VCaP (cell line): ENCODE measurements around the gene PLCB1.

Experiments
- H3K27ac ChIP-seq: fragments of 450-650 bp; 2 replicates; pipeline ENCODE4 v1.5.1; 2017
- TF ChIP-seq, protein P1 (sequence below): fragments of 450-650 bp; conservative IDR thresholded peaks from 2 replicates; pipeline ENCODE4 v1.5.1; 2017; ENCODE audit warnings: mild to moderate bottlenecking, moderate library complexity

PLCB1 gene

DNA sequence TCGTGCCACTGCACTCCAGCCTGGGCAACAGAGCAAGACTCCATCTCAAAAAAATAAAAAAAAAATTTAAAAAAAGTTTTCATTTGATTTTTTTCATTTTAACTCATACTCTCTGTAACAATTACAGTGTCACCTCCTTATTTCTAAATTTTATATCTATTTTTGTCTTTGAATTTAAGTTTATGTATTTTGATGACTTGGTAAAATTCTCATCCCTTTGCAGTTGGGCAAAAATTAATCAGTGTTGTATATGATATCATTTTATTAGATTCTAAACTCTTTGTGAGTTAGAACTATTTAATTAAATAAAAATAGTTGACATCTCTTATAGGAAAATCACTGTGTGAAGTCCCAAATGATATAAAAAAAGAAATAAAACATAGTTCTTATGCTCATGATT lies 270.7 kb downstream of the PLCB1 start:
- TF ChIP-seq, protein P1, sequence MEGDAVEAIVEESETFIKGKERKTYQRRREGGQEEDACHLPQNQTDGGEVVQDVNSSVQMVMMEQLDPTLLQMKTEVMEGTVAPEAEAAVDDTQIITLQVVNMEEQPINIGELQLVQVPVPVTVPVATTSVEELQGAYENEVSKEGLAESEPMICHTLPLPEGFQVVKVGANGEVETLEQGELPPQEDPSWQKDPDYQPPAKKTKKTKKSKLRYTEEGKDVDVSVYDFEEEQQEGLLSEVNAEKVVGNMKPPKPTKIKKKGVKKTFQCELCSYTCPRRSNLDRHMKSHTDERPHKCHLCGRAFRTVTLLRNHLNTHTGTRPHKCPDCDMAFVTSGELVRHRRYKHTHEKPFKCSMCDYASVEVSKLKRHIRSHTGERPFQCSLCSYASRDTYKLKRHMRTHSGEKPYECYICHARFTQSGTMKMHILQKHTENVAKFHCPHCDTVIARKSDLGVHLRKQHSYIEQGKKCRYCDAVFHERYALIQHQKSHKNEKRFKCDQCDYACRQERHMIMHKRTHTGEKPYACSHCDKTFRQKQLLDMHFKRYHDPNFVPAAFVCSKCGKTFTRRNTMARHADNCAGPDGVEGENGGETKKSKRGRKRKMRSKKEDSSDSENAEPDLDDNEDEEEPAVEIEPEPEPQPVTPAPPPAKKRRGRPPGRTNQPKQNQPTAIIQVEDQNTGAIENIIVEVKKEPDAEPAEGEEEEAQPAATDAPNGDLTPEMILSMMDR: no peak
- no peak overlapping the region for H3K27ac ChIP-seq

DNA sequence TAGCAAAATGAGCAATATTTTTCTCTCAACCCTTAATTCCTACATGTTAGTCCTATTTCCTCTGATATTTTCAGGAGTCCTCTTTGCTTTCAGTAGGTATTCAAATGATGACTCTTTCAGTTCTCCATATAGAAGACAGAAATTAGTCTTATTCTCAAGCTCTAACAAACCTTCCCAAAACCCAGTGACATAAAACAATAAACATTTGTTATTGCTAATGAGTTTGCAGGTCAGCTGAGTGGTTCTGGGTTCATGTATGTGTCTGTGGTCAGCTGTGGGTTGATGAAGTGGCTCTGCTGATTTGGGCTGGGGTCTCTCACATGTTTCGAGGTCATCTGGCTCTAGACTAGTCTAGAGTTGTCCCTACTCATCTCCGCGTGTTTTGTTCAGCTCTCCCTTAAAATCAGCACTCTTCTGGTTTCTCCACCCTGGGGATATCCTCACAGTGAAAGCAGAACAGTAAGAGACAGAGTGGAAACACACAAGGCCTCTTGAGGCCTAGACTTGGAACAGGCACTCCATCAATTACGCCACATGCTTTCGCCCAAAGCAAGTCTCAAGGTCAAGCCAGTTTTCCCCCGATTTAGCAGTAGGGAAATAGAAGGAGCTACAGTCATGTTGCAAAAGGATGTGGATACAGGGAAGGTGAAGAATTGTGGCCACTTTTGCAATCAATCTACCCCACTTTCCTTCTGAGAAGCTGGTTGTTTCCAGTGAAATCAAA lies 273.0 kb downstream of the PLCB1 start:
- TF ChIP-seq, protein P1: no peak
- H3K27ac ChIP-seq: no peak overlapping the region

DNA sequence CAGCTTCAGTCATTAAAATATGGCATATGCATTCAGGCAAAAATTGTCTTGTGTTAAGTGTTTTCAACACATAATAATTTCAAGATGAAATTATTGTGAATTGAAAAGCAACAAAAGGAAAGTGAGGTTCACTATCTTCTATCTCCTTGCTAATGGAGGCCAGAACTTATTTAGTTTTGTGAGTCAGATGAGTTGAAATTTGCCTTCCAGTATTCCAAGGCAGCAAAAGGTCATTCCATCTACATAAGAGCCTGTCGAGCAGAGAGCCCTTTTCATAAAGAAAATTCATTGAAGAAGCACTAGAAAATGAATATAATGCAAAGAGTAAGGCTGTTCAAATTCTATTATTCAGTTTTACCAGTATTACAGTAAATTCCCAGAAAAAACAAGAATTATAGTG lies 274.3 kb downstream of the PLCB1 start:
- TF ChIP-seq, protein P1: no peak
- no peak overlapping the region for H3K27ac ChIP-seq

DNA sequence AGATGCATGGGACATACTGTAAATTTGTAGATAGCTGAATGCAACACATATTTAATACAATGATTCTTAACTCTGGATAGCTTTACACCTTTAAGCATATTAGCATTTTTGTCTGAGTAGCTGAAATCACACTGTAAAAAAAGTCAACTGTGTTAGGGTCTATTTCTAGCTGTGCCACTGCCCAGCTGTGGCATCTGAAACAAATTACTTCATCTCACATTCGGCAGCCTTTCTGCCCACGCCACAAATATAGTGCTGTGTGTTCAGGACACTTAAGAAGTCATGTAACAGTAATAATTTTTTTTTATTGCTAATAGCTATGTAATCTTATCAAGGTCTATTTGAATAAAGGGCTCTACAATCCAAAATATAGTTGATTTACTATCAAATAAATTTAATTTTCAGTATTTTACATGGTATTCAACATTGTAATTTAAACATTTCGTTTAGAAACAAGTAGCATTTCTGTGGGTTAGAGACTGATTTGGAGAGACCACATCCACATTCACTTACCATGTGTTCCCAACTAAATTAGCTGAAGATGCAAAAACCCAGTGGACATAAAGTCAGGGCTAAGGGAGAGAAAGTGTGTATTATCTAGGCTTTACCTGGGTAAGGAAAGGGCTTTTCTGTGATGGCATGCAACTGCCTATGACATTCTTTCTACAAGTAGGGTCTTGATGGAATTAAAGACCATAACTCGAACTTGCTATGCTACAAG lies 276.7 kb downstream of the PLCB1 start:
- TF ChIP-seq, protein P1: no peak
- no peak overlapping the region for H3K27ac ChIP-seq

DNA sequence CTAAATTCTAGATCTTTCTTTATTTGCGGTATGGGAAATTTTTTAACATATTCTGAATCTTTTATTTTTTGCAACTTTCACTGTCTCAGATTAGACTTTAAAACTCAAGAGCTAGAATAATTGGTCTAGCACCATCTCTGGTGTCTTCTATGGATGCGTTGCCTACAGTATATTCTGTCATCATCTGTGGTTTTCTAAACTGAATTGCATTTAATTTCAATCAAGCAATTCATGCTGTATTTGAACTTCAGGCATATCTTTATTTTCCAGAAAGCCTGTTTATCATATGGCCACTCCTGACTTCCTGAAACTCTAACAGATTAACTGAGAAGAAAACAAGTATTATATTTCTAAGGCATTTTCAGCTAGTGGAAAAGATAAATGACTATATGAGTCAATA lies 281.6 kb downstream of the PLCB1 start:
- TF ChIP-seq, protein P1: no peak
- H3K27ac ChIP-seq: no peak overlapping the region; the same call in 1 of the 2 replicates

DNA sequence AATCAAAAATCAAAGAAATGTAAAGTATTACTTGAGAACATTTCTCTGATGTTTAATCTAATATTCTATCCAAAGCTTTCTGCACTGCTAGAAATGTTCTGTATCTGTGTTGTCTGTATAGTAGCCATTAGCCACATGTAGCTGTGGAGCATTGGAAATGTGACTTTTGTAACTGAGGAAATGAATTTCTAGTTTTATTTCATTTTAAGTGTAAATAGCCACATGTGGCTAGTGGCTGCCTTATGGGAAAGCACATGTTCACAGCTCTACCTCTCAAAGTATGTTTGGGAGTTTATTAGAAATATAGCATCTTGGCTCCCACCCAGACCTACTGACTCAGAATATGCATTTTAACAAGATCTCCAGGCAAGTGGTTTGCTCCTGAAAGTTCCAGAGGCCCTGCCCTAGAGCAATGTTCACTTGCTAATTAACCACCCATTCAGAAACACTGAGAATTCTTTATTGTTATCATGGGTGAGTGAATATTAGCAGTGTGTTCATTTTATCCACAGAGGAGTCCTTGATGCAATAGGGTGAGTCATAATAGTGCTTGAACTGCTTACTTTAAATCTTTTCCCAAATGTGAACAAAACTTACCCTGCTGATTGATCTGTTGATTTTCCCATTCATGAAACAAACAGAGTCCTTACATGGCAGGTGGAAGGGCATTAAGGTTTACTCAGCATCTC lies 282.7 kb downstream of the PLCB1 start:
- TF ChIP-seq, protein P1: no peak
- H3K27ac ChIP-seq: no peak overlapping the region

DNA sequence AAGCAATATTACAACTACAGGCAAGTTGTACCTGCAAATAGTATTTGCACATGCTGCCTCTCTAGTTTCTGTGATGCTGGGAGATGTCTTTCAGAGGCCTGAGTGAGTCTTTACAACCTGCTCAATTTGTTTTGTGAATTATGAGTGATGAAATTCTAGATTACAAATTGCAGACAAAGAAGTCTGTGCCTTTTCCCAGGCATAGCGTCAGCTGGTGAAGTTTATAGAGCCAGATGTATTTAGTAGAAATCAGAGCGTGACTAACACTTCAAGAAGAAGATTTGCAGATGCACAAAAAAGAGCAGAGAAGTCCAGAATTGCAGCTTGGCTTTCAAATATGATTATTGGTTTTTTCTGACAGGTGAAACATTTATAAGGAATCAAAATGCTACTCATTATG lies 289.9 kb downstream of the PLCB1 start:
- peak overlapping the region; percentile 67 for H3K27ac ChIP-seq
- TF ChIP-seq, protein P1: no peak
